ENCODE measurements around the gene ADAM30. TPM values are rescaled to one million over a fixed set of nuclear protein-coding genes. Genes with fewer than 3 reads are reported as not detected.

ADAM30 gene
- total RNA-seq, 4 donors from 2014 or later: not detected

- H3K9me3 ChIP-seq: no peaks in the 10 kb centered on the region
- no peaks in the 10 kb centered on the region for H3K4me1 ChIP-seq
- no peak for TF ChIP-seq CTCF (IDR thresholded peaks at IDR 0.05 in 4 of 5, conservative IDR thresholded peaks at IDR 0.05 in 1 of 5)
- no peak overlapping the region for H3K27ac ChIP-seq
- H3K4me3 ChIP-seq: no peak overlapping the region
- in situ Hi-C loops (cut with MboI; ENCODE audit: low sequenced_read_pairs in 4 of 4): no loop called here
- DNase-seq (no peak), ATAC-seq (no peak)
- H3K27me3 ChIP-seq: no peaks in the 10 kb centered on the region
- H3K36me3 ChIP-seq: no peaks in the 10 kb centered on the region
- intact Hi-C loops (cut with DNase I; ENCODE audit: low total_unique reads): no loop called here
Measured at GRCh38 chr1:119891386-119891785, 4.9 kb downstream of the ADAM30 start.

- Histone ChIP-seq H3K36me3 (no peaks in the 10 kb centered on the region), H3K4me3 (no peak overlapping the region), H3K9me3 (no peaks in the 10 kb centered on the region), H3K27ac (no peak overlapping the region), H3K4me1 (no peaks in the 10 kb centered on the region), H3K27me3 (no peaks in the 10 kb centered on the region)
- in situ Hi-C loops (cut with MboI; ENCODE audit: low sequenced_read_pairs in 4 of 4) (no loop called here), intact Hi-C loops (cut with DNase I; ENCODE audit: low total_unique reads) (no loop called here)
- no peak for DNase-seq
- ATAC-seq: no peak
- TF ChIP-seq POLR2A (IDR thresholded peaks at IDR 0.05) (no peak), CTCF (IDR thresholded peaks at IDR 0.05 in 4 of 5, conservative IDR thresholded peaks at IDR 0.05 in 1 of 5) (no peak)
Measured at GRCh38 chr1:119888476-119888875, 7.8 kb downstream of the ADAM30 start.

- in situ Hi-C loops (cut with MboI; ENCODE audit: low sequenced_read_pairs in 4 of 4): no loop called here
- TF ChIP-seq CTCF (IDR thresholded peaks at IDR 0.05 in 4 of 5, conservative IDR thresholded peaks at IDR 0.05 in 1 of 5) (no peak), POLR2A (IDR thresholded peaks at IDR 0.05) (no peak)
- intact Hi-C loops (cut with DNase I; ENCODE audit: low total_unique reads): no loop called here
- Histone ChIP-seq H3K4me3 (no peak overlapping the region), H3K36me3 (no peaks in the 10 kb centered on the region), H3K4me1 (no peaks in the 10 kb centered on the region), H3K27ac (no peak overlapping the region), H3K27me3 (no peaks in the 10 kb centered on the region), H3K9me3 (no peaks in the 10 kb centered on the region)
- ATAC-seq: no peak
- DNase-seq: no peak
Measured at GRCh38 chr1:119887427-119887826, 8.9 kb downstream of the ADAM30 start.

- Histone ChIP-seq H3K27ac (no peak overlapping the region), H3K4me3 (no peak overlapping the region), H3K9me3 (no peaks in the 10 kb centered on the region), H3K4me1 (no peaks in the 10 kb centered on the region), H3K36me3 (no peaks in the 10 kb centered on the region), H3K27me3 (no peaks in the 10 kb centered on the region)
- ATAC-seq (no peak), DNase-seq (peak in 1 of 2 donors; percentile 31)
- in situ Hi-C loops (cut with MboI; ENCODE audit: low sequenced_read_pairs in 4 of 4): no loop called here
- intact Hi-C loops (cut with DNase I; ENCODE audit: low total_unique reads): no loop called here
- TF ChIP-seq CTCF (IDR thresholded peaks at IDR 0.05 in 4 of 5, conservative IDR thresholded peaks at IDR 0.05 in 1 of 5) (peak; percentile 19 to 63 (median 38)), POLR2A (IDR thresholded peaks at IDR 0.05) (no peak)
Measured at GRCh38 chr1:119885903-119886783, 10.2 kb downstream of the ADAM30 start.
